ENCODE data around the gene BRD9. TPM values are rescaled to one million over a fixed set of nuclear protein-coding genes. Genes with fewer than 3 reads are reported as not detected.

Gene BRD9
- total RNA-seq, 2 donors from 2014 or later = 15.0 to 16.1 TPM

- no peaks in the 10 kb centered on the region for H3K4me1 ChIP-seq
- no peak overlapping the region for H3K4me3 ChIP-seq
- H3K27me3 ChIP-seq = no peaks in the 10 kb centered on the region
- peaks cover 73% of the 10 kb centered on the region for H3K36me3 ChIP-seq
- H3K27ac ChIP-seq = no peak overlapping the region
- DNase-seq (ENCODE audit: low spot score) = no peak
- no peak for TF ChIP-seq CTCF (IDR thresholded peaks at IDR 0.05)
- no peaks in the 10 kb centered on the region for H3K9me3 ChIP-seq
These were observed 26.8 kb downstream of the BRD9 start for GRCh38 chr5:865771-866170.

DNA sequence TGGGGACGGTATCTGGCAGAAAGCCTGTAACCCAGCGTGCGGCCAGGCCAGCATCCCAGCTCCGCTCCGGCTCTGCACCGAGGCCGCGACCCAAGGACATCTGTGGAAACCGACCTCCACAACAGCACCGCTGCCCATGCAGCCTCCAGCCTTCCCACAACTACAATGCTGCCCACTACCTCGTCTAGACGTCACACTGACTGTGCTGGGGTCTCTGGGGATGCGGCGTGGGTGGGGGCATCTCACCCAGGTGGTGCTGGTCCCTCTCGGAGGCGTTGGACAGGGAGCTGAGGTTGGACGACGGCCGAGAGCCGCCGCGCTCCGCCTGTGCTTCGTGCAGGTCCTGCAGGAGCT, 27.5 kb downstream of the BRD9 start:
- no peak overlapping the region for H3K4me3 ChIP-seq
- H3K9me3 ChIP-seq = no peaks in the 10 kb centered on the region
- no peaks in the 10 kb centered on the region for H3K4me1 ChIP-seq
- no peak for TF ChIP-seq CTCF (IDR thresholded peaks at IDR 0.05)
- peaks cover 67% of the 10 kb centered on the region for H3K36me3 ChIP-seq
- no peak for DNase-seq (ENCODE audit: low spot score)
- H3K27ac ChIP-seq = no peak overlapping the region
- no peaks in the 10 kb centered on the region for H3K27me3 ChIP-seq

DNA sequence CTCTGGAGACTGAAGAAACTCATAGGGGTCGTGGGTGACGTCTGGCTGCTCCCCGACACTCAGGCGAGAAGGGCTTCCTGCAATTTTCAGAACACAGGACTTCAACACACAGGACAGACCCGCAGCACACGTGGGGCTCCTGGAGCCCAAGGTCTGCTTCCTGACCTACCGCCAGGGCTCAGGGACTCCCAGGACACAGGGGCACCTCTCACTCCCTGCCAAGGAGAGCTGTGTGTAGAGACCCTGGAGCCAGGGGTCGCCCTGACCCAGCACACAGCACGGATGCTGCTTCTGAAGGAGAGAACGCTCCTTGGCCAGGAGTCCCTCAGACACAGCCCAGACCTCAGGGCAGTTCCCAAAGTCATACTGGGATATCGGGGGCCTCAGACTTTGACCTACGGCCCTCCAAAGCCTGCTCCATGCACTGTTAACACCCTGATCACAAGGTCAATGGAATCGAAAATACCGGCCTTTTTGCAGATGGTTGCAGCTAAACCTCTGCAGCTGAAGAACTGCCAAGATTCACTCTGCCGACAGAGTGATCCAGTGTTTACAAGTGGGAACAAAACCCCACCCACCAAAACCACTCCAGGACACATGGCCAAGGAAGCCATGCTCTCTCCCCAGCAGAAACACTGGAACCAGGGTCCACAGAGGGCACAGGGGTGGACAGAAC, 28.0 kb downstream of the BRD9 start:
- Histone ChIP-seq H3K27me3 (no peaks in the 10 kb centered on the region), H3K4me3 (no peak overlapping the region), H3K9me3 (no peaks in the 10 kb centered on the region), H3K36me3 (peaks cover 62% of the 10 kb centered on the region), H3K27ac (no peak overlapping the region), H3K4me1 (no peaks in the 10 kb centered on the region)
- TF ChIP-seq CTCF (IDR thresholded peaks at IDR 0.05) = no peak
- DNase-seq (ENCODE audit: low spot score) = no peak

- Histone ChIP-seq H3K4me3 (no peak overlapping the region), H3K36me3 (peaks cover 49% of the 10 kb centered on the region), H3K27me3 (no peaks in the 10 kb centered on the region), H3K27ac (no peak overlapping the region), H3K9me3 (no peaks in the 10 kb centered on the region), H3K4me1 (no peaks in the 10 kb centered on the region)
- no peak for TF ChIP-seq CTCF (IDR thresholded peaks at IDR 0.05)
- DNase-seq (ENCODE audit: low spot score) = no peak
These were observed 29.3 kb downstream of the BRD9 start for GRCh38 chr5:863244-863805.

- peaks cover 42% of the 10 kb centered on the region for H3K36me3 ChIP-seq
- H3K27me3 ChIP-seq = no peaks in the 10 kb centered on the region
- no peaks in the 10 kb centered on the region for H3K4me1 ChIP-seq
- H3K4me3 ChIP-seq = no peak overlapping the region
- TF ChIP-seq CTCF (IDR thresholded peaks at IDR 0.05) = no peak
- no peak for DNase-seq (ENCODE audit: low spot score)
- no peak overlapping the region for H3K27ac ChIP-seq
- no peaks in the 10 kb centered on the region for H3K9me3 ChIP-seq
These were observed 30.0 kb downstream of the BRD9 start for GRCh38 chr5:862367-863243.

Data from right atrium auricular region (tissue), 2 donors.